Stimulated activated CD8-positive, alpha-beta memory T cell treated with anti-CD3 and anti-CD28 coated beads, Interleukin-15, amount 100 ng/mL, for 4 hours (primary cell): Measurements from ENCODE around the gene CDC73.
"Not testable (repeated sequence)": the region's sequence is repeated elsewhere in the genome, so short reads cannot be mapped to it uniquely, and the experiment has no call there.

Experiments used
- DNase-seq, 2 donors: peaks; one replicate each; pipeline ENCODE4 v3.0.0-alpha.2; 2020; ENCODE audit warnings: low read depth in 2 of 2

CDC73 gene

GRCh38 chr1:193179094-193179493, 57.3 kb downstream of the CDC73 start:
- DNase-seq, result no peak

DNA sequence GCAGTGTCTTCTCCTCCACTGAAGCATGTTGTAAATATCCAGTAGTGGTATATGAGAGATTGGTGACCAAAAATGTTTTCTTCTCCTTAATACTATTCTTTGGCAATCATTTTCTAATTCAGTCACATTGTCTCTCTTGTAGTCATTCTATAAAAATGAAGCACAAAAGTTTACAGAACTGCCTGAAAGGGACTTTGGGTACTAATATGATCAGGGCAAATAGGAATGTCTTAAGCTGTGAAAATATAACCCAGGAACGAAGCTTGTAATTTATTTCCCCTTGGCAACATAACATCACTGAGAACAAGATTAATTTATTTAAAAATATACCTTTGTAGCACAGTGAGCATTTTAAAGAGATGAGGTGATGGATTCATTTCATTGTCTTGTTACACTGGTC, 59.7 kb downstream of the CDC73 start:
- no peak for DNase-seq

- no peak for DNase-seq
Measured at GRCh38 chr1:193181985-193182384, 60.2 kb downstream of the CDC73 start.

- no peak for DNase-seq
Measured at GRCh38 chr1:193183019-193183627, 61.3 kb downstream of the CDC73 start.

DNA sequence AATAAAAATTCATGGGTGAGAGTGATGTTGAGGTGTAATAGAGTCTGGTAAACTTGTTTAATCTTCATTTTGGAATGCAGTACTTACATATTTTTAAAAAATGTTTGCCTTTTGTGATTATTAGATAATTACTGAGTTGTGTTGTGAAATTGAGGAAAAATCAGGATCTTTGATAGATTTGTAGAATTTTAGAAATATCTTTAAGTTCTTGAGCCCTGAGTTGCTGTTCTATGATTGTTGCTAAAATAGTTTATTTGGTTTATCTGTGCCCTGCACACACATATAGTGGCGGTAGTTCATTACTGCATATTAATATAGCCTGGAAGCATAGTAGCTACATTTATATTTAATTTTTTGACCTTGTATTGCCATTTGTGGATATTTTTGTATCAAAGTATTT, 62.9 kb downstream of the CDC73 start:
- no peak for DNase-seq

DNA sequence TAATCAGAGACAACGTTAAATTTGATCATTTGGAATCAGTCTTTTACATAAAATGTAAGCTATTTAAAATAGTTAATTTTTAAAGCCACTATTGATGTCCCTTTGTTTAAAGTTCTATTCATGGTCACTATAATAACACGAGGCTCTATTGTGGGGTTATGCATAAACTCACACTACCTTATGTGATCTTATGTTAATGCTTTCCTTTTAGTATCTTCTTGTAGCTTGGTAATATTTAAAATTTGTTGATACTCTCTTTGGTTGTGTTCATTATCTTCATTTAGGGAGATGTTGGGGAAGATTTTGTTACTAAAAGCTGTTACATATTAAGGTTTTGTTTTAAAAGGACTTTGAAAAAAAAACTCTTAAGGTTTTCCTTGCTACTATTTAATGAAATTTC, 63.4 kb downstream of the CDC73 start:
- DNase-seq, result no peak

- DNase-seq, result no peak
Measured at GRCh38 chr1:193185901-193186731, 64.3 kb downstream of the CDC73 start, which contains the start of gene B3GALT2. TSS of gene B3GALT2 (minus strand) at chr1:193186613. CDS start at chr1:193181562, 5,051 bp downstream.

DNA sequence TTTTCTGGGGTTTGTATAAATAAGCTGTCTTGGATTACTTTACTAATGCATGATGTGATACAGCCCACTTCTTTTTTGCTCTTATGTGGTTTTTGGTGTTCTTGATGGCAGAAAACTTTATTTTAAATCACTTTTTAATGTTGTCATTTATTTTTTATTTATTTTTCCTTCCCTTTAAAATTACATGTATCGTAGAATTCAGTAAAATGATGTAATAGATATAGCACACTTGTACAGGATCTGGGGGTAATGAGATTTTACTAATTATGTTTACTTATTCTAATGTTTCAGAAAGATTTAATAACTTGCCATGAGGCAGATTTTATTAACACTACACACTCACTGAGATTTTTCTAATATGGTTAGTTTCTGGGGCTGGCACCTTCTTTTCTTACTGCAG, 65.3 kb downstream of the CDC73 start:
- DNase-seq, result no peak

DNA sequence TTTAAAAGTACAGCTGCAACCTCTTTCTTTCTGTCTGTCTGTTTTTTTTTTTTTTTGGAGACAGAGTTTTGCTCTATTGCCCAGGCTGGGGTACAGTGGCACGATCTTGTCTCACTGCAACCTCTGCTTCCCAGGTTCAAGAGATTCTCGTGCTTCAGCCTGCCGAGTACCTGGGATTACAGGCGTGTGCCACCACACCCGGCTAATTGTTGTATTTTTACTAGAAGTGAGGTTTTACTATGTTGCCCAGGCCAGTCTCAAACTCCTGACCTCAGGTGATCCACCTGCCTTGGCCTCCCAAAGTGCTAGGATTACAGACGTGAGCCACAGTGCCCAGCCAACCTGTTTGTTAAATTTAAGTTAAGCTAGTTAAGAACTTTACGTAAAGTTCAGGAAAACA, 67.1 kb downstream of the CDC73 start:
- not testable (repeated sequence) for DNase-seq

GRCh38 chr1:193189442-193190095, 67.7 kb downstream of the CDC73 start:
- DNase-seq, result no peak

DNA sequence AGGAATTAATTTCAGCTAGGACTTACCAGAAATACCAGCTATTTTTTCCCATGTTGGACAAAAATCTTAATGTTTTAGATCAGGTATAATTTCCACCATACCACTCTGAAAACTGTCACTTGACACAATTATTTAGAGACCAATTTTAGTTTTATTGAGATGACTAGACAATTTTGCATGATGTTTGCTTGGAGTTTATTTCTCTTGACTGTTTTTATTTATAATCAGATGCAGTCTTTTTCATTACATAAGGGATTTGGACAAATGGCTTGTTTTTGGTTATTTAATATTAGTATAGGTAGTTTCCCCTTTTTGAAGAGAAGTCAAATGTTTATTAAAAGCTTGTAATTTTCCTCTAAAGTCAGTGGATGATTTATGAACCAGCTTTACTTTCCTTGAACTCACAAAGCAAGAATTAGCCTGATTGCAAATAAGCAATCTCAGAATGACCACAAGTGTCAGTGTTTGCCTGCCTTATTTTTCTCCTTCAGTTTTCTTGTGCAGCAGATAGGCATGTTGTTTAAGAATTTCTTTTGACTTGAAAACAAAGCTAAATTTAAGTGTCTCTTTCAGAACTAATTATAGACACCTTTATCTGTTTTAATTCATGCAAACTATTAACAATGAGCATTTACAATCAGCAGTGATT, 68.4 kb downstream of the CDC73 start:
- DNase-seq, result no peak

DNA sequence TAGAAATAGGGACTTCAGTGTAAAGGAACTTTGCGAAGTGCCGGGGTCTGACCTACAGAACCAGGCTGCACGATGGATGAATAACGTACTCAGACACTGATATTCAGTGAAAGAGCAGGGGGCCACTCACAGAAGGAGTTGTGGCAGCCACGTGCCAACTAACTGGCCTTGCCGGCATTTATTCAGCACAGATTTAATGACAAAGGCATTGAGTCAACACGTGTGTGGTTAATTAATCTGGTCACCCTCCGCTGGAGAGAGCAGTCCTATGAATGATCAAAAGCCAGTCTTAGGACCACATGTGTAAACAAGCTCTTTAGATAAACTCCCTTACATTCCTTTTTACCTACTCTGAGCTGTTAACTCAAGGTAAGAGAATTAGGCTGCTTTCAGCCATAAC, 70.8 kb downstream of the CDC73 start:
- no peak for DNase-seq

GRCh38 chr1:193199940-193200339, 78.1 kb downstream of the CDC73 start:
- no peak for DNase-seq

DNA sequence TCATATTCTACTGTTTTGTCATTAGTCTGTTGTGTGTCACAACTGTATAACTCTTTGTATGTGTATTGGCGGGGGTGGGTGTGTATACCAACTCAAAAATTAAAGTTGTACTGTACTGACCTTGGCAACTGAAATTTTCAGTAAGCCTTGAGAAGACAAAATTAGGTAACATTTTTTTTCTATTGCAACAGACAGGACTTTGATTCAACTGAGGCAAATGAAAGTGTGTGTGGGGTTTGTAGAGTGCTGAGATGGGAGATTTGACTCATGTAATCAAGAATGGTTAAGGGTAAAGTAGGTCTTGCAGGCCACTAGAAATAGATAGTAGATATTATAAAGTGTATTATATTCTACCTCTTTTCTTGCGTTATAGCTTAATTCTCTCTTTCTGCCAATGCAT, 79.2 kb downstream of the CDC73 start:
- DNase-seq, result no peak

GRCh38 chr1:193210996-193211395, 89.2 kb downstream of the CDC73 start:
- no peak for DNase-seq

DNA sequence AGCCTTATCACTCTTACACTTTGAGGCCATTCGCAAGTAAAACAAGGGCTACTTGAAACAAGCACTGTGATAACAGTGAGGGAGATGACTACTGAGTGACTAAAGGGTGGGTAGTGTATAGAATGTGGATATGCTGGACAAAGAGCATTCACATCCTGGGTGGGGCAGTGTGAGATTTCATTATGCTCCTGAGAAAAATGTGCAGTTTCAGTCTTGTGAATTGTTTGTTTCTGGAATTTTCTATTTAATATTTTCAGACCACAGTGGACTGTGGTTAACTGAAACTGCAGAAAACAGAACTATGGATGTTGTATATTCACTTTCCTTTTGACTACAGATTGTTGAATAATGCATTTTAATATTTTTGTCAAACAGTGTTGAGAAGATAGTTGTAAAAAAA, 89.7 kb downstream of the CDC73 start:
- no peak for DNase-seq

GRCh38 chr1:193212637-193213036, 90.8 kb downstream of the CDC73 start:
- DNase-seq, result no peak

DNA sequence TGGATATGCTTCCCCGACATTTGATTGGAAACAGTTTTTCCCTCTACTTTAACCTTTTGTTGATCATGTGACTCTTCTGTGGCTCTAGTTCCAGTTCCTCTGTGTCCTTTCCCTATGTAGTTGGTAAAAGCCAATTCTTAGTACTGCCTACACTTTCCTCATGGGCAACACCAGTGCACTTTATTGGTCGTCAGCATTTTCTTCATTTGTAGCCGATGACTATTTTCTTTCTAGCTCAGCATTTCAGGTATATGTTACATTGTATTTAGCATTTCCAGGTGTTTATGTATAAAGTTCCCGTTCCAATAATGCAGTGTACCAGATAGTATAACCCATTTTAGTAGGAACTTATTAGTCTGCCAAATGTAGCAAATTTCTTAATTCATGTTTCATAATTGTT, 92.2 kb downstream of the CDC73 start:
- DNase-seq, result no peak

GRCh38 chr1:193216920-193217319, 95.1 kb downstream of the CDC73 start:
- no peak for DNase-seq

GRCh38 chr1:193219391-193219790, 97.6 kb downstream of the CDC73 start:
- no peak for DNase-seq

DNA sequence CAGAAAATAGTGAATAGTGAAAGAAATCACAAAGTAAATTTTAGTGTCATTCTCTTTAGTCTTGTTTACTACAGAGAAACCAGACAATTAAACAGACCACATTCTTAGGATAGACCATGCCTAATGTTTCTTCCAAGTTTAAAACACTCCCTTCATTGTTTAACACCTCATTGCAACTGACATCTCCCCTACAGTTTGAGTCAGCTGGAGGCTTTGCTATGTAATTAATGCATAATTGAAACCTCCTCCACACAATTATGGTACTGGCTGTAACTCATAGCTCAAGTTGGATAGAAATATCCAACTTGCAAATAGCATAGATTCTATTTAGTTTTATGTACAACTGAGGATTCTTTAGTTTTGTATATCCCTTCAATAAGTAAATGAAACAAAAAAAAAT, 99.8 kb downstream of the CDC73 start:
- no peak for DNase-seq

GRCh38 chr1:193222056-193222615, 100.3 kb downstream of the CDC73 start:
- no peak for DNase-seq
